Fibroblast of pulmonary artery (primary cell): Measurements from ENCODE around the gene CFAP90.

Experiments used
- DNase-seq: peaks from one replicate; pipeline ENCODE4 v3.0.0-alpha.2; 2010; ENCODE audit warnings: low read depth
- H3K4me3 ChIP-seq: replicated peaks from 2 replicates; pipeline ENCODE4 v1.5.1; 2011; ENCODE audit warnings: low read depth, mild to moderate bottlenecking, control low read depth, low read length, moderate library complexity
- TF ChIP-seq, protein P1 (sequence below): IDR thresholded peaks from 2 replicates; pipeline ENCODE4 v1.5.1; 2011; ENCODE audit warnings: mild to moderate bottlenecking, control low read depth, low read length, inconsistent platforms; ENCODE audit errors: missing control alignments

The CFAP90 gene

DNA sequence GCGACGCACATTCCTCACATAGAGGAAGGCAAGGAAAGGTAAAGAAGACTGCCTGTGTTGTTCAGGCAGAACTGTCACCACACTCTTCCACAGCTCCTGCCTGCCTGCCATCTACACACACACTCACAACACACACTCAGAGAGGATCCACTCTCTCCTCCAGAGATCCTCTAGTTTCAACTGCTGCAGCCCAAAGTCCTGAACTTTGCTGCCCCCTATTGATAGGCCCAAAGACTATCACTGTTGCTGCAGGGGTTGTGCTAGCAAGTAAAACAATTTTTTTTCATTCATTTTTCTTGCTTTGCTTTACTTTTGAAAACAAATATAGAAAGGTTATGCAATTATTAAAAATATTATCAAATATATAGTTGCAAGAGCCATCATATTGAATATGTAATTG lies 5.9 kb upstream of the CFAP90 start:
- TF ChIP-seq, protein P1, sequence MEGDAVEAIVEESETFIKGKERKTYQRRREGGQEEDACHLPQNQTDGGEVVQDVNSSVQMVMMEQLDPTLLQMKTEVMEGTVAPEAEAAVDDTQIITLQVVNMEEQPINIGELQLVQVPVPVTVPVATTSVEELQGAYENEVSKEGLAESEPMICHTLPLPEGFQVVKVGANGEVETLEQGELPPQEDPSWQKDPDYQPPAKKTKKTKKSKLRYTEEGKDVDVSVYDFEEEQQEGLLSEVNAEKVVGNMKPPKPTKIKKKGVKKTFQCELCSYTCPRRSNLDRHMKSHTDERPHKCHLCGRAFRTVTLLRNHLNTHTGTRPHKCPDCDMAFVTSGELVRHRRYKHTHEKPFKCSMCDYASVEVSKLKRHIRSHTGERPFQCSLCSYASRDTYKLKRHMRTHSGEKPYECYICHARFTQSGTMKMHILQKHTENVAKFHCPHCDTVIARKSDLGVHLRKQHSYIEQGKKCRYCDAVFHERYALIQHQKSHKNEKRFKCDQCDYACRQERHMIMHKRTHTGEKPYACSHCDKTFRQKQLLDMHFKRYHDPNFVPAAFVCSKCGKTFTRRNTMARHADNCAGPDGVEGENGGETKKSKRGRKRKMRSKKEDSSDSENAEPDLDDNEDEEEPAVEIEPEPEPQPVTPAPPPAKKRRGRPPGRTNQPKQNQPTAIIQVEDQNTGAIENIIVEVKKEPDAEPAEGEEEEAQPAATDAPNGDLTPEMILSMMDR: peak; percentile 76
- no peak overlapping the region for H3K4me3 ChIP-seq
- DNase-seq: peak; percentile 64

DNA sequence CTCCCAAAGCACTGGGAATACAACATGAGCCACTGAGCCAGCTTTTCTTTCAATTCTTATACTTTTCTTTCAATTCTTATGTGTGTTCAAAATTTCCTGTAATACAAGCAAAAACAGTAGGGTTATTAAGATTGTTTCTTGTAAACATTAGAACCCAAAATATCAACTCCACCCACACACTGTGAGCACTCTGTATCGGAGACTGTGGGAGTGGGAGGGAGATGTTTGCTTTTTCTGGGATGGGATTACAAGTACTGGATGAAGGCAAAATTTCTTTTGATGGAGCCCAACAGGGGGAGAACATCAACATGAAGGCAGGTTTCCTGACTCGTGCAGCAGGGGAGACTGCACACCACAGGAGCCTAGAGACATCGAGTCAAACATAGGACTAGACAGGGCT lies 4.7 kb upstream of the CFAP90 start:
- no peak for DNase-seq
- H3K4me3 ChIP-seq: no peak overlapping the region
- TF ChIP-seq, protein P1: no peak

DNA sequence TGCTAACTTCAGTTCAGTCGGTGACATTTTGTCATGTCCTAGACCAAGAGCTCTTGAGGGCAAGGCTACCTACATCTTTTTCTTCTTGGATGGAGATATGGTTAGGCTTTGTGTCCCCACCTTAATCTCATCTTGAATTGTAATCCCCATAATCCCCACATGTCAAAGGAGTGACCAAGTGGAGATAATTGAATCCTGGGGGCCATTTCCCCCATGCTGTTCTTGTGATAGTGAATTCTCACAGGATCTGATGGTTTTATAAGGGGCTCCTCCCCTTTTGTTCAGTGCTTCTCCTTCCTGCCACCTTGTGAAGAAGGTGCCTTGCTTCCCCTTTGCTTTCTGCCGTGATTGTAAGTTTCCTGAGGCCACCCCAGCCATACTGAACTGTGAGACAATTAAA lies 2.1 kb upstream of the CFAP90 start:
- TF ChIP-seq, protein P1: no peak
- no peak for DNase-seq
- no peak overlapping the region for H3K4me3 ChIP-seq

DNA sequence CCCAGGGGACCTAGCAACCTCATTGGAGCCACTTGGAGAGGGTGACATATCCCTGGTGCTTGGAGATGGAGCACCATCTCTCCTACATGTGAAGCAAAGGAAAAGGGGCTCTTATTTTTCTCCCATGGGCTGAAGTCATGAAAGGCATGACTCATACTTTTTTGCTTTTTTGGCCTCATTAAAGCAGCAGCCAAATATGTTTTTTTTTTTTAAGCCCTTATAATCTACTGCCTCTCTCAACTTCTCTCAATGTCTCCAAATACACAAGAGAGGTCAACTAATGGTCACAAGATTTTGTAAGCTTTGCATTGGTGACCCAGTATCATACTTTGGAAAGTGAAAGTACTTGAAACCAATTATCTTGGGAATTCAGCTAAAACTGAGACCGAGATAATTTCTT lies 1.6 kb upstream of the CFAP90 start:
- H3K4me3 ChIP-seq: no peak overlapping the region
- peak; percentile 27 for DNase-seq
- TF ChIP-seq, protein P1: no peak

DNA sequence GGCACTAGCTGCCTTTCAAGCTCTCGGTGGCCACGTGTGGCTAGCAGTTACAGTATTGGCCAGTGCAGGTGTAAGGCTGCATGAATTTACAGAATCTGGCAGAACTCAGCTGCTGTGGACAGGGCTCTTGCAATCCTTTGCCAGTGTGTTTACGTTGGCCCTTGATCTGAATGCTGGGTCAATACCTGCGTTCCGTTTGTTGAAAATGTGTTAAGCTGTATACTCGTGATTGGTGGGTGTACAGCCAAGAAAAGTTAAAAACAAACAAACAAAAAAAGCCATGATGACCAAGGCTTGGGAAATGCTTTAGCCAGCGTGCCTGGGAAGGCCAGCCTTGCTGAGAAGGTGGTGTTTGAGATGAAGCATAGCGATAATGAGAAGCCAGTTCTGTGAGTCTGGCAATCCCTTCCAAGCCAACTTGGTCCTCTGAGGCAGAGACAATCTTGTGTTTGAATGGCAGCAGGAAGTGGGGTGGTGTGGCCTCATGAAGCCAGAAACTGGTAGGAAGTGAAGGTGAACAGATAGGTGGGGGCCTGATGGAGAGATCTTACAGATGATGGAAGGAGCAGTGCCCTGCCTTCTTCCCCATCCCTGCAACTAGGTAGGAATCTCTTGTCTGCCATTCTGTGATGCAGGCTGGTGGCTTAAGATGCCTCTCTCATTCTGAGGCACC lies 820 bp upstream of the CFAP90 start:
- no peak for DNase-seq
- no peak overlapping the region for H3K4me3 ChIP-seq
- TF ChIP-seq, protein P1: no peak

DNA sequence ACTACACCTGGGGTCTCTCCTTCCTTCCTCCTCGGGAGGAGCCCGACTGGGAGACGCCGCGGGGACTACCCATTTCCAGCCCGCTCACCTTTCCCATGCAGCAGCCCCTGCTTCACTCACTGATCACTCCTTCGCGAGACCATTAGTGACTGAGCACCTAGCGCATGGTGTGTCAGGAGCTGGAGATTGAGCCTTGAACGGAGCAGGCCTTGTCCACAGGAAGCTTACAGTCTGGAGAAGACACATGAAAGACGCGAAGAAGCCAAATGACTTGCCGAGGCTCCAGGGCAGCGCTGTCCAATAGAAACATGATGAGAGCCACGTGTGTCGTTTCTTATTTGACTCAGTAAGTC lies 283 bp upstream of the CFAP90 start:
- DNase-seq: no peak
- TF ChIP-seq, protein P1: no peak
- H3K4me3 ChIP-seq: peak overlapping the region; percentile 51
